B cell (primary cell): Measurements from ENCODE around the gene NSD1. TPM values are rescaled to one million over a fixed set of nuclear protein-coding genes. Genes with fewer than 3 reads are reported as not detected.

Source experiments
- ATAC-seq: fragments of 200-7000 bp; cut with Tn5 transposase; one replicate; pipeline ENCODE4 v1.10.0; 2021; ENCODE audit warnings: low read depth, mild to moderate bottlenecking, moderate number of reproducible peaks, moderate library complexity
- CTCF ChIA-PET: fragments of 350-600 bp; sonication (Branson Sonifier 250); formaldehyde crosslinking; loops from one replicate; lab custom pipeline; 2021; ENCODE audit warnings: antibody characterized with exemption, inconsistent platforms; lab: Charles Lee
- POLR2A ChIA-PET: fragments of 350-600 bp; sonication (Branson Sonifier 250); formaldehyde crosslinking; loops from one replicate; lab custom pipeline; 2021; ENCODE audit warnings: antibody characterized with exemption; lab: Charles Lee
- DNase-seq: peaks from one replicate; pipeline ENCODE4 v3.0.0; 2013
- H2AFZ ChIP-seq: 2 replicates; pipeline ENCODE4 v1.6.1; 2012; ENCODE audit warnings: mild to moderate bottlenecking, low read depth, low read length; ENCODE audit not compliant: insufficient read depth, poor library complexity, severe bottlenecking
- H3K27ac ChIP-seq, 2 donors: 1 replicate in 1 of 2; 2 replicates in 1 of 2; pipeline ENCODE4 v1.5.1; 2012 to 2013; ENCODE audit warnings: low read length in 2 of 2, mild to moderate bottlenecking in 2 of 2, moderate library complexity in 1 of 2
- H3K27me3 ChIP-seq, 4 experiments: fragments of 200-600 bp in 1 of 4; sonication (generic) in 1 of 4; replicated peaks in 1 of 4; 1 replicate in 2 of 4; 2 replicates in 2 of 4; pipeline versions ENCODE4 v1.6.1 to v1.7.0; 2013 to 2016; ENCODE audit warnings: low read length in 3 of 4, mild to moderate bottlenecking in 2 of 4, mixed read lengths in 1 of 4, moderate library complexity in 1 of 4; ENCODE audit not compliant: insufficient read depth in 4 of 4, control insufficient read depth in 3 of 4; ENCODE audit errors: control extremely low read depth in 1 of 4
- H3K36me3 ChIP-seq, 2 experiments: replicated peaks in 1 of 2; 1 replicate in 1 of 2; 2 replicates in 1 of 2; pipeline versions ENCODE4 v1.6.1 to v1.7.1; 2013; ENCODE audit warnings: low read length in 1 of 2; ENCODE audit not compliant: insufficient read depth in 2 of 2, control insufficient read depth in 1 of 2; ENCODE audit errors: control extremely low read depth in 1 of 2, extremely low read depth in 1 of 2
- H3K4me1 ChIP-seq, 2 donors: fragments of 200-600 bp in 1 of 2; sonication (generic) in 1 of 2; 1 replicate in 1 of 2; 2 replicates in 1 of 2; pipeline versions ENCODE4 v1.5.1 to v1.6.1; 2013 to 2017; ENCODE audit warnings: low read length in 2 of 2; ENCODE audit not compliant: control insufficient read depth in 2 of 2, insufficient read depth in 2 of 2
- H3K4me2 ChIP-seq: replicated peaks from 2 replicates; pipeline ENCODE3; 2012; ENCODE audit warnings: mild to moderate bottlenecking, low read depth, low read length; ENCODE audit not compliant: poor library complexity, severe bottlenecking
- H3K4me3 ChIP-seq, 5 experiments: fragments of 200-600 bp in 1 of 5; sonication (generic) in 1 of 5; 1 replicate in 3 of 5; 2 replicates in 2 of 5; pipeline versions ENCODE4 v1.5.1 to v1.7.0; 2011 to 2016; ENCODE audit warnings: low read length in 4 of 5, mild to moderate bottlenecking in 4 of 5, low read depth in 2 of 5, control low read depth in 1 of 5, moderate library complexity in 1 of 5; ENCODE audit not compliant: insufficient read depth in 1 of 5; ENCODE audit errors: control extremely low read depth in 1 of 5, extremely low read depth in 1 of 5
- H3K79me2 ChIP-seq: fragments of 200-600 bp; sonication (generic); one replicate; pipeline ENCODE4 v1.6.0; 2016; ENCODE audit warnings: low read length; ENCODE audit not compliant: control insufficient read depth, insufficient read depth
- H3K9ac ChIP-seq: fragments of 200-600 bp; sonication (generic); 2 replicates; pipeline ENCODE4 v1.6.1; 2017; ENCODE audit warnings: mild to moderate bottlenecking, low read length, moderate library complexity
- H3K9me3 ChIP-seq, 3 donors: one replicate each; pipeline versions ENCODE4 v1.6.1 to v1.7.1; 2013; ENCODE audit warnings: low read length in 2 of 3; ENCODE audit not compliant: control insufficient read depth in 2 of 3, insufficient read depth in 1 of 3; ENCODE audit errors: control extremely low read depth in 1 of 3
- H4K20me1 ChIP-seq: 2 replicates; pipeline ENCODE4 v1.6.0; 2012; ENCODE audit warnings: mild to moderate bottlenecking, low read length; ENCODE audit not compliant: insufficient read depth, control insufficient read depth, poor library complexity, severe bottlenecking
- H3K27ac Mint-ChIP-seq: one replicate; pipeline ENCODE4 v1.8.0; 2021; ENCODE audit warnings: mixed read lengths
- H3K27me3 Mint-ChIP-seq: one replicate; pipeline ENCODE4 v1.8.0; 2021; ENCODE audit warnings: mixed read lengths
- H3K4me1 Mint-ChIP-seq: one replicate; pipeline ENCODE4 v1.8.0; 2021; ENCODE audit warnings: mixed read lengths
- H3K4me3 Mint-ChIP-seq: one replicate; pipeline ENCODE4 v1.8.0; 2021; ENCODE audit warnings: mixed read lengths
- H3K9me3 Mint-ChIP-seq: one replicate; pipeline ENCODE4 v1.8.0; 2022; ENCODE audit warnings: mixed read lengths; ENCODE audit not compliant: insufficient read depth
- CTCF ChIP-seq: fragments of 200-600 bp; IDR thresholded peaks from one replicate; pipeline ENCODE4 v1.8.0; 2022; ENCODE audit warnings: antibody characterized with exemption, mild to moderate bottlenecking
- EZH2 ChIP-seq: IDR thresholded peaks from 2 replicates; pipeline ENCODE4 v1.6.1; 2012; ENCODE audit warnings: borderline replicate concordance, low read depth, mild to moderate bottlenecking, moderate library complexity, low read length; ENCODE audit not compliant: insufficient read depth, poor library complexity, severe bottlenecking
- WGBS: methylation state at CpG from one replicate; pipeline ENCODE4 v1.1.5; 2013; ENCODE audit warnings: missing lambda C conversion rate; ENCODE audit not compliant: insufficient coverage; 5-methylcytosine and 5-hydroxymethylcytosine counted together
- intact Hi-C: fragments of 100-400 bp; cut with micrococcal nuclease; formaldehyde crosslinking; loops from one replicate; pipeline ENCODE4 v1.10.0; 2022
- polyA plus RNA-seq: library from polyadenylated mRNA; depleted of rRNA; stranded (reverse); fragments of >200 nt; gene quantifications from 2 replicates; pipeline ENCODE4 v1.2.3, GENCODE V29; 2012
- total RNA-seq, 2 donors: library from RNA; stranded (reverse); fragments of 120-200 nt in 1 of 2; gene quantifications; 1 replicate in 1 of 2; 2 replicates in 1 of 2; pipeline versions ENCODE4 v1.2.3 to v1.2.4, GENCODE V29; 2013 to 2022

The NSD1 gene
- total and polyA plus RNA-seq, 2 donors (not counting 1 experiment from before 2014, with no cell fraction given): 10.8 to 145 TPM

DNA sequence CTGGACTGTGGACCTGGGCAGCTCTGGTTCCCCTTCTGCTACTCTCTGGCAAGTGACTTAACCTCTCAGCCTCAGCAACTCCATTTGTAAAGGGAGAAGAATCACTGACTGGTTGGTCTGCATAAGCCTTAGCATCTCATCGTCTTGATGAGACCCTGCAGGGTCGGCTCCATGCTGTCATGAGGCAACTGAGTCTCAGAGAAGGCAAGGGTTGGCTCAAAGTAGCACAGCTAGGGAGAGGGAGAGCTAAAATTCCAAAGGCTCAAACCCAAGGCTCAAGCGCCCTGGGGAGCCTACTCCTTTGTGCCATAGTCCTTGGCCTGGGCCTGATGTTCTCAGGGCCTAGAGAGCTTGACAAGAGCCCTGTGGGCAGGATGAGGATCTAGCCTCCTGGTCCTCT is 42.3 kb upstream of the NSD1 start:
- no peak for TF ChIP-seq CTCF
- no peak for TF ChIP-seq EZH2

GRCh38 chr5:177092178-177093081 is 41.1 kb upstream of the NSD1 start:
- Histone ChIP-seq H3K36me3 (no peaks in the 10 kb centered on the region), H3K27me3 (peaks cover 0 to 10% (median 2%) of the 10 kb centered on the region in 4 experiments), H3K4me2 (no peak overlapping the region), H3K4me1 (peaks cover 3 to 4% of the 10 kb centered on the region in 2 donors), H2AFZ (no peak overlapping the region), H3K9ac (no peak overlapping the region), H4K20me1 (no peaks in the 10 kb centered on the region), H3K27ac (no peak overlapping the region), H3K9me3 (peaks cover 0 to under 1% (median 0%) of the 10 kb centered on the region in 3 donors), H3K4me3 (no peak overlapping the region), H3K79me2 (no peaks in the 10 kb centered on the region)
- TF ChIP-seq EZH2: no peak
- no peak for TF ChIP-seq CTCF
- Mint-ChIP-seq H3K9me3 (no peaks in the 10 kb centered on the region), H3K4me1 (peaks cover 5% of the 10 kb centered on the region), H3K4me3 (no peak overlapping the region), H3K27me3 (peaks cover 4% of the 10 kb centered on the region), H3K27ac (no peak overlapping the region)
- WGBS: 93% methylated on average over 30 of the region's 32 CpGs
- ChIA-PET CTCF (no interaction called here), POLR2A (no interaction called here)
- ATAC-seq: no peak
- no peak for DNase-seq
- intact Hi-C loops: no loop called here

More for the DNA sequence above, 42.3 kb upstream of the NSD1 start:
- Histone ChIP-seq H3K4me2 (no peak overlapping the region), H3K27ac (no peak overlapping the region), H3K36me3 (no peaks in the 10 kb centered on the region), H3K4me1 (peaks cover 10% of the 10 kb centered on the region in 2 donors), H3K27me3 (peaks cover 0 to 14% (median 3%) of the 10 kb centered on the region in 4 experiments), H3K9ac (no peak overlapping the region), H3K9me3 (peaks cover 0 to 5% (median 0%) of the 10 kb centered on the region in 3 donors), H3K79me2 (no peaks in the 10 kb centered on the region), H4K20me1 (no peaks in the 10 kb centered on the region), H2AFZ (no peak overlapping the region), H3K4me3 (no peak overlapping the region)
- intact Hi-C loops: no loop called here
- WGBS: 85% methylated on average over 3 of the region's 3 CpGs
- ATAC-seq (no peak), DNase-seq (no peak)
- CTCF ChIA-PET: interaction anchor here (1.1 kb wide), 1 partner anchor 20 kb away, joined by 3 read pairs; no protein-coding TSS in a partner anchor
- Mint-ChIP-seq H3K4me1 (peaks cover 9% of the 10 kb centered on the region), H3K27me3 (peaks cover 4% of the 10 kb centered on the region), H3K4me3 (no peak overlapping the region), H3K9me3 (no peaks in the 10 kb centered on the region), H3K27ac (no peak overlapping the region)
- POLR2A ChIA-PET: no interaction called here
